ENCODE measurements around the gene HOXA9.

HOXA9 gene

DNA sequence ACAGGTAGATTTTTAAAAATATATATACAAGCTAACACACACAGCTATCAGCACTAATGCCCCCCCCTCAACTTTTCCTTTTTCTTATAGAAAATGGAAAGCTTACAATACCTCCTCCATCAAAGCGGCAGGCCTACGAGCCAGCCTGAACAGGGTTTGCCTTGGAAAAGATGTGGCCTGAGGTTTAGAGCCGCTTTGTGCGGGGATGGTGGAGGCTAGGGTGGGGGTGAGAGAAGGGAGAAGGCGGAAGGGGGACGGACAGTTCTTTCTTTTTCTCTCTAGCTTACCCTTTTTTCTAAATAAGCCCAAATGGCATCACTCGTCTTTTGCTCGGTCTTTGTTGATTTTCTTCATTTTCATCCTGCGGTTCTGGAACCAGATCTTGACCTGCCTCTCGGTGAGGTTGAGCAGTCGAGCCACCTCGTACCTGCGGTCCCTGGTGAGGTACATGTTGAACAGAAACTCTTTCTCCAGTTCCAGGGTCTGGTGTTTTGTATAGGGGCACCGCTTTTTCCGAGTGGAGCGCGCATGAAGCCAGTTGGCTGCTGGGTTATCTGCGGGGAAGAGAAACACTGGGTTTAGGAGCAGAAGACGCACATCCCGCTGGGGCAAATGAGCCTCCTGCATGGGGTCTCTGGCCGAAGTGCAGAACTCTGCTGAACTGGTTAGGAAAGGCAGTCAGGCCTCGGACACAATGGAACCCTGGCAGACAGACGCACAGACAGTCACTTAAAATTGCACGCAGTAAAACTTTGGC is 1.9 kb downstream of the HOXA9 start:
- no peak for DNase-seq

DNA sequence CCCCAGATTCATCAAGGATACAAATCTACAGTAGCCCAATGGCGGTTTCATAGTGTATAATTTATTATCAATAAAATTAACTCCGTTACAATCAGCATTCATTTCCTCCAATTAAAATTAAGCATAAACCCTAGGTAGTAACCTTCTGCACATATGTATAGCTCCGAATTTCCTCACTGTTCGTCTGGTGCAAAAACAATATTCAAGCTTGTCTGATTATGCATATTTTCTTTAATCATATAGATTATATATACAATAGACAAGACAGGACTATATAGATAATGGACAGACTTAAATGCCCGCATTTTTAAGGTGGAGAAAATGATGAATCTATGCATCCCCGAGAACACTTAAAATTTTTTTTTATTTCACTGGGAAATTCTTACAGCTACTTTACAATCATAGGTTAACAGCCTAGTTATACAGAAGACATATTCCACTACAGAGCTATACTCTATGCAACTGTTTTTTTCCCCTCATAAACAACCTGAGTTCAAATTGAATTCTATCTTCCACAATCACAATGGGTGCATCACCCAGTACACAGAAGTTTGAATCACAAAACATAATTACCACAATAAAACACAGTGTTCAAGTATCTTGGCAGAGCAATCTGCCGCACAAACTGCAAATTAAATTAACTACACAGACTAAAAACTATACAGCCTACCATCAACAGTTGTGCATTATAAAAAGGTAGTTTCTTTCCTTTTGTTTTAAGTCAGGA is 2.6 kb downstream of the HOXA9 start:
- no peak for DNase-seq

DNA sequence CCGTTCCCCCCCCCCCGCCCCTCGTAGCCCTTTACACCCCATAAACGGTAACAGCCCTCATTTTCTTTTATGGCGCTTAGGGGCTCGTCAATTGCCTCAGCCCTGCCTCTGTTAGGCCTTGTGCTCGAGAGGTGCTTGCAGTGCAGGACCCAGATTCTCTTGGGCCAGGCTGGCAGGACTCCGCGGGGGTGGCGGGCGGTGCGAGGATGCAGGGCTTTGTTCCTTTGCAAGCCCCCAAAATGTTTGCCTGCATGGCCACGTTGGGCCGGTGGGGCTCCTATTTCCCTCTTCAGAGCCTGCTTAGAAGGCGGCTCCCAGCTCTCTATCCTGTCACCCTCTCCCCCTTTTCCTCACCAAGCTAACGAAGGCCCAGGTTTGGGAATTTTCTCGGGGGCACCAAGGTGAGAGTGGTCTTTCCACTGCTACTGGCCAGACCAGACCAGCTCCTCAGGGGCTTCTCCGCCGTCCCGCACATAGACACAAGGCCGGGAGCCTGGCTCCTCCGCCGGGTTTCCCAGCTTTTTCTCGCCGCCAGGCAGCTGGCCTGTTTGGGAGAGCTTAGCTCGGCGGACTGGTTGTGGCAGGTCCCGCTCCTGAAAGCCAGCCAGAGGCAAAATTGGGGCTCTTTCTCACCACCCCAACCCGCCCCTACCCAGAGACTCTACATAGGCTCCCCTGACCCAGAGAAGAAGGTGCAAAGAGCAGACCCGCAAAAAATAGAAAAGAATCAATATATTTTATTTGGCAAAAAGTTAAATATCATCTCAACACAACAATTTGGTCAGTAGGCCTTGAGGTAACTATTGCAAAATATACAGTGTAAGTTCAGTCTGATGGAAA is 3.4 kb downstream of the HOXA9 start:
- no peak for DNase-seq

DNA sequence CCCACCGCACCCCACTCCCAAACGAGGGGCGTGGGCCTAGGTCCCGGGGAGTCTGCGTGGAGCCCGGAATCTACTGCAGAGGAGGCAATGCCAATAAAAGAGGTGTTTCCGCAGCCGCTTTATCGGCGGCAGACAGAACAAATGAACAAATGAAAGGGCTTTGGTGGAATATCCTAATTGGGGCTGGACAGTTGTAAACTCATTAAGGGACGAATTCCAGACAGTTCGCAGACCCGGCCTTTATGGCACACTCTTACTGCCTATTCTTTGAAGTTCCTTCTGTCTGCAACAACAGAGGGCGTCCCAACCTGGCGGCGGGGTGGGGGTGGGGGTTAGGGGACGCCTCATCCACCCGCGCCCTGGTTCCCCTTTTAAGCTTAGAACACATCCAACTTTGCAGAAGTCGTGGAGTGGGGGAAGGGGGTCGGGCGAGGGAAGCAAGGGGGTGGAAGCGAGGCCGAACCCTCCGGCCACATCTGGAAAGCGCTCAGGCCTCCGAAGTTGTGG is 4.1 kb downstream of the HOXA9 start:
- DNase-seq: peak; percentile 73 to 81

DNA sequence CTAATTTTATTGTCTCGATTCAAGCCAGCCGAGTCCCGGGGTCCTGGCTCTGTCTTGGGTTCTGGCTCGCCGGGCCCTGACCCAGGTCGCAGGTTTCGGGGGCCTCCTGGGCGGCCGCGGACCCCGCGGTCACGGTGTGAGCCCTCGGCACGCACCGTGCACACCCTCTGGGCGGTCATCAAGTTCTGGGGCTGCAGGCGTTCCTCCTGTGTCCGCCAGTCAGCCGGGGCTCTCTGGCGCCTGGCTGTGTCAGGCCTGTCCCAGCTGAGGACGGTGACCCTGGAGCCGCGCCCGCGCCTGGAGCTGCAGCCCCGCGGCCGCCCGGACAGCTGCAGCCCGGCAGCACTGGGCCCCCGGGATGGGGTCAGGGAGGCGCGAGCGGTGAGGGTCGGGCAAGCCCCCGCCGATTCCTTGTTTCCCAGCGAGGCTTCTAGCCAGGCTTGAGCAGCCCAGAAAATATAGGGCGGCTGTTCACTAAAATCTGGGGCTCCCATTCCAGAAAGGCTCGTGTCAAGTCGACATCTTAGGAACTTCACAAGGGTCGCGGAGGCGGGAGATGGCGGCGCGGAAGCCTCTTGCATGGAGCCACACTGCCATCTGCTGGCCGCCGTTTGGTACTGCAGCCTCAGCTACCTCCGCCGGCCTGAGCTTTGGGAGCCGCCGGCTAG is 4.7 kb downstream of the HOXA9 start:
- DNase-seq: peak; percentile 92 to 96

DNA sequence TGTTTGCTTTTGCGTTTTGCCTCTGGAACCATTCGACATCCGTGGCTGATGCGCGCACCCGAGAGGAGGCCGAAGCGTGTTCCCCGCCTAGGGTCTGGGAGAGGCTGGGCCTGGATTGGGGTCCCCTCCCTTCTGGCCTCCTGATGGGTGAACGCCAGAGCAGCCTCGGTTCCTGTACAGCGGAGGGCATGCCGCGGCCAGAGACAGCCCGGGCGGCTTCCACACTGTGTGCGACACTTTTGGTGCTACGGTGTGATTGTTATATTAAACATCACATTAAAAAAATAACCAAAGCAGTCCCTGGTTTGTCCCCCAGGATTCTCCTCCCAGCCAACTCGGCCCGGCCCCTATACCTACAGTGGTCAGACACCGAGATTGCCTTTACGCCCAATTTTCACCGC is 5.2 kb downstream of the HOXA9 start:
- DNase-seq: no peak

DNA sequence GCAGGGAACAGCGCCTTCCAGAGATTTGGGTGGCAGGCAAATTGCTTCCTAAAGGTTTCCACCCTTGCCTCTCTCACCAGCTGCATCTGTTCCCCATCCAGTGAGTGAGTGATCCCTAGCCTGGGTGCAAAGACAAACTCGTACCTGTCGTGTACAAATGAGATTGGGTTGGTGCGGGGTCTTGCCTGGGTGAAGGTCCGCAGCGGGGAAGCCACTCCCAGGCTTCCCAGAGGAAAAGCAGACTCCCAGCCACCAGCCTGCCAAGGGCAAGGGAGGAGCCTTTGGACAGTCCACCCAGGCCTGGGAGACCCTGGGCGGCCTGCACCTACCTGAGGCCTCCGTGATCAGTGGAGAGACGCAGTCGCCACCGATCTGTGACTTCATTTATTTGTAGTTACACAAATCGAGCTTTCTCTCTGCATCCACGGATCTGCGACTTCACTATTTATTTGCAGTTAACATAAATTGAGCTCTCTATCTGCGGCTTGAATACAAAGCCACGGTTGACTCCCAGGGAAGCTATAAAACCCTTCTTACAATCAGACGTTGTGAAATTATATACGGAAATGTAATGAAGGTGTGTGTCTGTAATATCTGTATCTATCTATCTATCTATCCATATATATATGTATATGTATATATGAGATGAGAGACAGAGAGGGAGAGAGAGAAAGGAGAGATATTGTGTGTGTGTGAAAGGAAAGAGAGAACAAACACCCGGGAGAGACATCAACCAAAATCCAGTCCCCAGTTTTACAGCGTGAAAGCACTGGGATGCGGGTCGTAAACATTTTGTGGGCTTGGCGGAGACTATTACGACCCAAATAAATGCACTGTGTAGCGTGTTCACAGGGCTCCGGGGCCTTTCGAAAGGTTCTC is 5.8 kb downstream of the HOXA9 start:
- no peak for DNase-seq

DNA sequence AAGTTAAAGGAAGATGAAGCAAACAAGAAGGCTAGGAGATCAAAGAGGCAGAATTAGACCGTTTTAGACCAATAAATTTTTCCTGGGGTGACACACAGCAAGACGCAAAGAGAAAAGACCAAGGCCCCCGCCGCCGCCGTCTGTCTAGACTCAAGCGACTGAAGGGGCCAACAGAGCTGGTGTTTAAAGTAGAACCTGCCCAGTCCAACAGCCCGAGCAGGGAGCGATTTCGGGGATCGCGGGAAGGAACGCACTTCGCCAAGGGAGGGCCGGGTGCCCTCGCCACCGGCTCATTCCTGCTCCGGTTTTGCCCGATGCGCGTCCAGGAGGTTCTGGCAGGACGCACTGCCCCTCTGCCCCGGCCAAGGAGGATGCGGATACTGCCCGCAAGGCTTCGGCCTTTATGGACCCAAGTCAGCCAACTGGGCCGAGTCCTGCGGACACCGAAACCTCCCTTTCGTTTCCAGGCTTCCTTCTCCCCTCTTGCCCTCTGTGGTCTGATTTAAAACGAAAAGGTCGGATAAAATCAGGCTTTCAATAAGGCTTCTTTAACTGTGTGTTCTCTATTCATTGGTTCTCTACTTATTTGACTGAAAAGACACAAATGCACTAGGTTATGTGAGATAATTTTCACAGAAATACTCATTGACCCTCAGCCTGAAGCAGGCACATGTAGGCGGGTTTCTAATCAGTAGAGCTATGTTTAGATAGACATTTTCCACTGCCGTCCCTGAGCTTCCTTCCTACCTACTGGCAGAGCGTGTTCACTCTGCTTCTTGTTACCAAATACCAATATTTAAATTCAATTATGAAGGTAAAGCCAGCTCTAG is 6.7 kb downstream of the HOXA9 start:
- no peak for DNase-seq

DNA sequence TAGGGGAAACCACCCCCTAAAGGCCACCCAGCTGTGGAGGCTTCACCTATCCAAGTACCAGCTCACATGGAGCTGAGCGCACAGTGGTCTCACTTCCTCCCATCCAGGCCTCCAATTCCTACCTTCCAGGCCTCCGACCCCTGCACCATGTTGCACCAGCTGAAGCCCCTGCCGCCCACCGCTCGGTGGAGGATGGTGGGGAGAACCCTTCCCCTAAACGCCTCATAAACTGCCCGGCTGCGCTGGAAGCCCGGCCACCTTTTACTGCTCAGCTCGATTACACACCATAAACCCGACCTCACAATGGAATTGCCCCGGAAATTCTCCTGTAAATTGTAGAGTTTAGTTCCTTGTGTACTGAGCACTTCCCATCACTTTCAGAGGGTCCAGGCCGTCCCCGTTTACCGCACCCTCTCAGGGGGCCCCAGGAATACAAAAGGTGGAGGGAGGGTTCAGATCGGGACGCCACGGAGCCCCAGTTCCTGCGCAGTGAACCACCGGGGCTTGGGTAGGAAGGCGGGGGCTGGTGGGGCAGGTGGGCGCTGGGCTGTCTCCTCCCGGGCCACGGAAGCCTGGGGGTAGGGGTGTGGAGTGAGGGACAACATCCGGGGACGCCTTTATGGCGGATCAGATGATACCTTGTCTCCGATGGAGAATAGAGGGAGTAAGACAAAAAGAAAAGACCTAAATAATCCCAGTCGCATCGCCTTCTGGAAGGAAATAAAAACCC is 7.5 kb downstream of the HOXA9 start:
- no peak for DNase-seq

DNA sequence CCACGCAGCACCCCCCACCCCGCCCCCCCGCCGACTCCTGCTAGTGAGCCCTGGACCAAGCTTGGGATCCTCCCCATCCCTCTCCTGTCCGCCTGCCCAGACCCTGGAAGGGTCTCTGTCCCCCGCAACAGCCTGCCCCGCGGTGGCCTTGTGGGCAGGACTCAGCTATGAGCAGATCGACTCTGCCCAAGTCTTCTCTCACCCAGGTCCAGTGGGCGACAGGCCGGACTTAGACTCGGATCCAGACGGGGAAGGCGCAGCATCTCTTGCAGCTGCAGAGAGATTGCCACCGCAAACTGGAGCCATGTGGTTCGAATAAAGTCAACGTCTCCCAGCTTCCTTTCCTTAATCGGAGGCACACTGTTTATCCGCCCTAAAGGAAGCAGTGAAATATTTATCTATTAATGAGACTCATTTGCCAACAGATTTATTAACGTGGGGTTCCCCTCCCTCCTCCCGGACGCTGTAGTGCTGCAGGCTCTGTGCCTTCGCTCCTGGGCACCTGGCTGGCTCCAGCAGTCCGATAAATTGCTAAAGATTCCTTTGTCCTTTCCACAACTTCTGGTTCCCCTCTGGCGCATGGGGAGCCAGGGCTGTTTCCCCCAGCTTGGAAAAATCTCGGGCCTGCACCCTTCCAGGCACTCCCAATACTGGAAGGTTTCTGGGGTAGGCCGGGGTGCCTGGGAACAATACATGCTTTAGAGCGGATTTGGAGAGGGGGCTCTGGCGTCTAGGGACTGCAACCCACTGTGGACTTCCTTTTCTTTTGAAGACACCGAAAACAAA is 8.2 kb downstream of the HOXA9 start:
- DNase-seq: no peak

DNA sequence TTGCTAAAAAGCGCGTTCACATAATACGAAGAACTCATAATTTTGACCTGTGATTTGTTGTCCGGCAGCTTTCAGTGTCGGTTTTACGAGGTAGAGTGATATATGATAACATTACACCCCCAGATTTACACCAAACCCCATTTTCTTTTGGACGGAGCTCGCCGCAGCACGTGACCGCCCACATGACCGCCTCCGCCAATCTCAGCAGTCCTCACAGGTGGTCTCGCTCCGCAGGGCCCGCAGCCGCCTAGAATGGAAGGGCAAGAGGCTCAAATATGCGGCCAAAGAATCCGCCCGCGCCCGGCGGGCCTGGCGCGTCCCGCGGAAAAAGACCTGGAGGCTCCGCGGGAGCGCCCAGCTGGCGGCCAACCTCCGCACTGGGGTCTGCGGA is 8.8 kb downstream of the HOXA9 start, which contains the start of gene HOXA7:
Gene HOXA7, minus strand, starts transcription at position 168 of the 391 bp plus-strand sequence. Its CDS starts 130 bp downstream, at position 38.
- no peak for DNase-seq

DNA sequence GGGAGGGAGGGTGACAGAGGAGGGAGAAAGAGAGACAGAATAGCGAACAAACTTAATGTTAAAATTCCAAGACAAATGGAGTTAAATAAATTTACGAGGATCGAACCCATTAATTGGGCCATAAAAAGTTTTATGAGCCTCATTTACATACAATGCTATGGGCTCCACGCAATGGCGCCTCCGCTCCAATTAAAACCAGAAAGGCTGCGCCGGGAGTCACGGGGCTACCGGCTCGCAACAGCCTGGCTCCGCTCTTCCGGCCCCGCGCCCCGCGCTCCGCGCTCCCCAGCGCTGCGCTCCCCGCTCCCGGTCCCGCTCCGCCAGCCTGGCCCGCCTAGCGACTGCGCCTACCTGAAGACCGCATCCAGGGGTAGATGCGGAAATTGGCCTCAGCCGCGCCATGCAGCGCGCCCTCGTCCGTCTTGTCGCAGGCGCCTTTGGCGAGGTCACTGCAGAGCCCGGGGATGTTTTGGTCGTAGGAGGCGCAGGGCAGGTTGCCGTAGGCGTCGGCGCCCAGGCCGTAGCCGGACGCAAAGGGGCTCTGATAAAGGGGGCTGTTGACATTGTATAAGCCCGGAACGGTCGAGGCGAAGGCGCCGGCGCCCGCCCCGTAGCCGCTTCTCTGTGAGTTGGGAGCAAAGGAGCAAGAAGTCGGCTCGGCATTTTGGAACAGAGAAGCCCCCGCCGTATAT is 9.4 kb downstream of the HOXA9 start:
- no peak for DNase-seq

DNA sequence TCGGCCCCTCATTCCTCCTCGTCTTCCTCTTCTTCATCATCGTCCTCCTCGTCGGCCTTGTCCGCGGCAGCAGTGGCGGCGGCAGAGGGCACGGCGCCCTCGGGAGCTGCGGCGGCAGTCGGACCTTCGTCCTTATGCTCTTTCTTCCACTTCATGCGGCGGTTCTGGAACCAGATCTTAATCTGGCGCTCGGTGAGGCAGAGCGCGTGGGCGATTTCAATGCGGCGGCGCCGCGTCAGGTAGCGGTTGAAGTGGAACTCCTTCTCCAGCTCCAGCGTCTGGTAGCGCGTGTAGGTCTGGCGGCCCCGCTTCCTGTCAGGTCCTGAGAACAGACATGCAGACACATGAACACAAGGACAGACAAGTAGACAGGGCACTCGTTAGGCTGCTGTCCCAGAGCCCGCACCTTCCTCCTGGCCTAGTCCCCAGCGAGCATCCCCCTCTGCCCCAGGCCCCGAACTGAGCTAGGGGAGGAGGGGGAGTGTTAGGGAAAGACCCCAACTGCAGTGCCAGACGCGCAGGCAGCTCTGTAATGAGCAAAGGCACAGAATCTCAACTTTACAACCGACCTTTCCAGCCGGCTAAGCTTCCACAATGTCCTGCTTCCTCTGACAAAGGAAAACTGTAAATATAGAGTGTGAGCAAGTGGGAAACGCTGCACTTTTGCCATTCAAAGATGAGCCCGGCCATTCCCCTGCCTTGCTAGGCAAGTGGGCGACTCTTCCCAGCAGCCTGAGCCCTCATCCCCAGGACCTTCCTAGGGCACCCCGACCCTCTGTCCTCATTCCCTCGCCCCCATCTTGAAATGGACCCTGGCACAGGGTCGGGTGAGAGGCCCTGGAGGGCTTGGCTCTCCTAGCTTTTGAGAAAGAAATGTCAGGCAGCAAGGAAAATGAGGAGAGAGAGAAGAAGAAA is 10.2 kb downstream of the HOXA9 start:
- no peak for DNase-seq

DNA sequence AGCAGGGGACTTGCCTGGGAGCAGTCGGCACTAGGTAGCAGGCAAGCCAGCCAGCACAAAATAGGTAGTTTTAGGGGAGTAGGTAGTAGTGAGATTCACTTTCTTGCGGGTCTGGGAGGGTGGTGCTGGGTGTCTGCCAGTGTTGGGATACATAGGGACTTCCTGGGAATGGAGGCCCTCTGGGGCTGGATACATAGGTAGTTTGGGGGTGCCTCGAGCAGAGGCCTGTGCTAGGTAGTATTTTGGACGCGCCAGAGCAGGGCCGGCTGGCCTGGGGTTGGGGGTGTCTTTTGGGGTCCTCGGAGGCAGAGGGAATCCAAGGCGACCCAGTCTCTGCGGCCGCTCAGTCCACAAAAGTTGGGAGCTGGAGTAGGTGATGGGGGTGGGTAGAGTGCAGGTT is 11.0 kb downstream of the HOXA9 start:
- DNase-seq: no peak

DNA sequence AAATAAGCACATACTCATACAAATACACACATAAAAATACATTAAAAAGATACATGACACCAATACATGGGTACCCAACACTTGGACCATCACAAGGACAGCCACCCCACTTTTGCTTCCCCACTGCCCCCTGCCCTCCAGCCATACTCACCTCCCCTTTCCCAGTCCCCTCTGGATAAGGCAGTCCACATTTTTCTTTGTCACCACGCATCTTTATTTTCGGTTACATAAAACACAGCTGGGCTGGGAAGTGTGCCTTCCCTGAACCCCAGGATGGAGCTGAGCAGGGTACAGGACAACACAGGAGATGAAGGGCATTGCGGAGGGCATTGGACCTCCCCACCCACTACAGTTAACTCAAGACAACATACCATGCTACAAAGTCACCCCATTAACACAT is 11.8 kb downstream of the HOXA9 start:
- DNase-seq: peak; percentile 19 to 20

DNA sequence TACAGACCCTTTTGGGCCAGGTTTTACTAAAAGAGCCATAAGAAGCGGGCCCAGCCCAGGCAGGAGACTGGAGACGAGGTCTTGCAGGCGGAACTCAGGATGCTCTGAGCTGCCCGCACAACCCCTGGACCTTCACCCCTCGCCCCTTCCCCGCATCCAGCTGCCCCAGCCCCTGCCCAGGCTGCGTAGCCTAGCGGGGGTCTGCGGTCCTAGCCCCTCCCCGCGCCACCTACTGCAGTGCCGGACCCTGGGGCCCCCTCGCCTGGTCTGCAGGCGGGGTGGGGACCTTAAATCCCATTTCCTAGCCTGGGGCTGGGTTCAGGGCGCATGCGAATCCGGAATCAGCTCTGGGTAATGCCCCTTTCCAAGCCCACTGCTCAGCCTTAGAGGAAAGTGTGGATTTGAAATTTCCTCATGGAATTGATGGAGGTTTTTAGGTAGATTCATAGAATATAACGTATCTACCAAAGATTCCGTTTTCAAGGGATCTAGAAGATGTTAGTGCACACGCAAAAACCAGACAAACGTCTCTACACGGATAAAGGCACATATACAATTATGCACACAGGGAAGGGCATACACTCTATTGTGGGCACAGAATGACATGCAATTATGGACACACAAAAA is 12.4 kb downstream of the HOXA9 start:
- DNase-seq: no peak

Measured in Kasumi-1 (cell line).